ENCODE results near the gene MAN1A1.
"Not testable (repeated sequence)": the region's sequence is repeated elsewhere in the genome, so short reads cannot be mapped to it uniquely, and the experiment has no call there.

MAN1A1 gene

GRCh38 chr6:119349361-119350201 is at the start of gene MAN1A1:
MAN1A1 (minus strand) TSS chr6:119349761; CDS start chr6:119349065, 696 bp downstream.
- peak; percentile 93 for DNase-seq

- DNase-seq, result no peak
These were observed 45.6 kb upstream of the MAN1A1 start for GRCh38 chr6:119395192-119395591.

- DNase-seq, result no peak
These were observed 40.8 kb upstream of the MAN1A1 start for GRCh38 chr6:119390247-119390793.

GRCh38 chr6:119385994-119386393 is 36.4 kb upstream of the MAN1A1 start:
- no peak for DNase-seq

- no peak for DNase-seq
These were observed 34.9 kb upstream of the MAN1A1 start for GRCh38 chr6:119384444-119384843.

DNA sequence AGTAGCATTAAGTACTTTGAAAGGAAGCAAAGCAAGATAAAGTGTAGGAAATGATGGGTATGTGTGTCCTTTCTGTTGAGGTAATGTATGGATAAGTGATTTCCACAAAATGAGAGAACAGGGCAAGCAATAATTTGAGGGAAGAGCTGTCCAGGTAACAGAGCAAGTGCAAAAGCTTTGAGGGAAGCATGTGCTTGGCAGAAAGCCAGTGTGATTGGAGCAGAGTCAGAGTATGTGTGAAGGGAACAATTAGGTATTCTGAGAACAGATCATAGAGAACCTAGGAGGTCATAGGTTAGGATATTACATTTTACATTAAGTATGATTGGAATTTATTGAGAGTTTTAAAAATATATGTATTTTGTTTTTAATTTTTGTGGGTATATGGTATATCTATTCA is 30.2 kb upstream of the MAN1A1 start:
- DNase-seq, result no peak

- DNase-seq, result not testable (repeated sequence)
These were observed 27.5 kb upstream of the MAN1A1 start for GRCh38 chr6:119377043-119377442.

DNA sequence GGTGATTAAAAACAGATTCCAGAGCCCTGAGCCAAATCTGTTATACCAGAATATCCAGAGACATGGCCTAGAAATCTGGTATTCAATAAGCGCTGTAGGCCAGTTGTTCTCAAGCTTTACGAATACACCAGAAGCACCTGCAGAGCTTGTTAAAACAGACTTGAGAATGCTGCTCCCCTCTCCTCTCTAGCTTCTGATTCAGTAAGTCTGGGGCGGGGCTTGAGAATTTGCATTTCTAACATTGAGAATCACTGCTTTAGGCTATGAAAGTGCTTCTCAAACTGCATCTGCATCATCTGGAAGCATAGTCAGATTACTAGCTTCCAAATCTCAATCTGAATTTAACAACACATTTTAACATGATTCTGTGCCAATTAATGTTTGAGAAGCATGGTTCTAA is 20.5 kb upstream of the MAN1A1 start:
- DNase-seq, result no peak

DNA sequence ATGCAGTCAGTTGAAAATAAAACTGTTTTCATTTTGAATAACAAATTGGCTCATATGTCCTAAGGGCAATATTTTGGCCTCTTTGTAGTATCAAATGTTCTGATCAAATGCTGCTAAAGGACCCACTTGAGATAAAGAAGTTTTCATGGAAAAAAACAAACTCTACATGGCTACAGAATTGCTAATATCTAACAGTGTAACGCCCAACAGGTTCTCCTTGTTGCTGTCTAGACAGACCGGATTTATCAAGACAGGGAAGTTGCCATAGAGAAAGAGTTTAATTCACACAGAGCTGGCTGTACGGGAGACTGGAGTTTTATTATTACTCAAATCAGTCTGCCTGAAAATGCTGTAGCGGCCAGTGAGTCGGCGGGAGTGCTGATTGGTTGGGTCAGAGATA is 19.4 kb upstream of the MAN1A1 start:
- no peak for DNase-seq

DNA sequence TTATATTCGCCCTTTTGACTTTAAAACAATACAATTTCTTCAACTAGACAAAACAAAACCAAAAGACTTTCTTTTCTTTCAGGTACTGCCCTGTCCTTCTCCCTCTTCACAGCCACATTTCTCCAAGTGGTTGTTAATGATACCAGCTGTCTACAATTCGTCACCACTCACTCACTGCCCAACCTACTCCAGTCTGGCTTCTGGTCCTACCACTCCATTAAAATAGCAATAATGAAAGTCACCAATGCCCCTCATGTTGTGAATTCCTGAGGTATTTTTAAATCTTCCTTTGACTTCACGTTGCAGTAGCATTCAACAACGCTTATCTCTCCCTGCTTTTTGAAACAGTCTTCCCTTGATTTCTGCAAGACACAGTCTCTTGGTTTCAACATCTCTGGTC is 11.6 kb upstream of the MAN1A1 start:
- DNase-seq, result no peak

DNA sequence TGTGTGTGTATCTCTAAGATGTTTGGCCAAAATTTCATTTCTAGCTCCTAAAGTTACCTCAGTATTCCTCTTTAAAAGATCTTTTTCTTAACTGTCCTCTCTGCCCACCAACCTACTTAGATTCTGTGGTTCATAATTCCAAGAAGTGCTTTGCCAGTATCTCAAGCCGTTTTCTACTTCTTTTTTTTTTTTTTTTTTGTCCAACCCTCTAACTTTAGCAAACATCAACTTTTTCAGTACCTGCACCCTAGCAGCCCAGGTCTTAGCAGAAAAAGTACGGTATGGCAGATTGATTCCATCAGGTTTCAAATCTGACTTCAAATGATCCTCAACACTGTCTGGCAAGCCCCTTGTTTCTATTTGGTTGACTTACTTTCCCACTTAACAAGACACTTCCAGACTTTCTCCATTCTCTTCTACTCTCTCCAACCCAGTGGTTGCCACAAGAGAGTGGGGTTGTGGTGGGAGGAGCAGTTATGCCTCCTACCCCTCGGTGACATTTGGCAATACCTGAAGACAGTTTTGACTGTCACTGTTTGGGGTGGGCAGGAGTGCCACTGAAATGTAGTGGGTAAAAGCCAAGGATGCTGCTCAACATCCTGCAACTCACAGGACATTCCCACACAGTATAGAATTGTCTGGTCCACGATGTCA is 10.8 kb upstream of the MAN1A1 start:
- no peak for DNase-seq

DNA sequence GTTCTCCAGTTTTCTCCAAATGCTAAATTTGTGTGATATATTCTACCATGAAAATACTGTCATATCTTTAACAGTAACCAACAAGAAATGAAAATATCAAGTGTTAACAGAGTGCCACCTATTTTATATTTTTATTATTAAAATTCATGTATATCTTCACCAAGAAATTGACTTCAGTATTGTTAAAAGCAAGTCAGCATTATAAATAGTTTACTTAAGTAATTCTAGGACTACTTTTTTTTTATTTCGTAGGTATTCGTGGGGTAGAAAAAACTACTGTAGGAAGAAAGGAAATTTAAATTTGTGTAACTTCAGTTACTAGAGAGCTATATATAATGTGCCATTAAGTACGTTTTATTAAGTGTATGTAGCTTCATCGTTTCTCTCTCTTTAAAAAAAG is 6.3 kb upstream of the MAN1A1 start:
- no peak for DNase-seq

DNA sequence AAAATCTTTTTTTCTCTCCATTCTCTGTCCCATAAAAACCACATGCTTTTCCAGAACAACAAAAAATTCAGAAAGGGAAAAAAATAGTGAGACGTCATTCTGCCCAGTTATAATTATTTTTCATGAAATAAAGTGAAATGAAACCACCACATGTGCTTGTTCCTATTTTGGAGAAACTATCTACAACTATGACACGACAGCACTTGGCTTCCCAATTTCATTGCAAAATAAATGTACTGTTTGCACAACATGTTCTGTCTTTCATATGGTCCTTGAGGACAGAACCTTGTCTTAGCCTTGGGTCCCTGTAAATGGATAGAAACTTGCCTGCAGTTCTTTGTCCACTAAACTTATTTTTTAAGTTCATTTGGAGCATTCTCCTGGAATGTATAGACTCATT is 5.6 kb upstream of the MAN1A1 start:
- no peak for DNase-seq

- no peak for DNase-seq
These were observed 4.1 kb upstream of the MAN1A1 start for GRCh38 chr6:119353696-119354095.

DNA sequence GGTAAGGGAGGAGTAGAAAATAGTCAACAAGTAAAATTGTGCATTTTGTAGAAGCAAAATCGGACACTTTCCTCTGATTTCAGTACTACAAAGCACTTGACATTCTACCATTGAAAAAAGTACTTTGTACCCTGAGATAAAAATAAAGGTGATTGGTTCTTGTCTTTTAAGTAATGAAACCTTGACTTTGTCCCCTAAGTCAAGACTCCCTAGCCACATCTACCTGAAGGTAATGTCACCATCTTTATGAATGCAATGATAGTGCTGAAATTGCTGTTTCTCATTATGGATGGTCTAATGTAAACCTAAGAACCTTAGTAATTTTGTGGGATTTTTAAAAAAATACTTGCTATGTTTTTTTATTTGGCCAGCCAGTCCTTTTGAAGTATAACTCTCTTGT is 2.4 kb upstream of the MAN1A1 start:
- no peak for DNase-seq

- DNase-seq, result peak; percentile 42
These were observed 1.4 kb upstream of the MAN1A1 start for GRCh38 chr6:119350952-119351372.

DNA sequence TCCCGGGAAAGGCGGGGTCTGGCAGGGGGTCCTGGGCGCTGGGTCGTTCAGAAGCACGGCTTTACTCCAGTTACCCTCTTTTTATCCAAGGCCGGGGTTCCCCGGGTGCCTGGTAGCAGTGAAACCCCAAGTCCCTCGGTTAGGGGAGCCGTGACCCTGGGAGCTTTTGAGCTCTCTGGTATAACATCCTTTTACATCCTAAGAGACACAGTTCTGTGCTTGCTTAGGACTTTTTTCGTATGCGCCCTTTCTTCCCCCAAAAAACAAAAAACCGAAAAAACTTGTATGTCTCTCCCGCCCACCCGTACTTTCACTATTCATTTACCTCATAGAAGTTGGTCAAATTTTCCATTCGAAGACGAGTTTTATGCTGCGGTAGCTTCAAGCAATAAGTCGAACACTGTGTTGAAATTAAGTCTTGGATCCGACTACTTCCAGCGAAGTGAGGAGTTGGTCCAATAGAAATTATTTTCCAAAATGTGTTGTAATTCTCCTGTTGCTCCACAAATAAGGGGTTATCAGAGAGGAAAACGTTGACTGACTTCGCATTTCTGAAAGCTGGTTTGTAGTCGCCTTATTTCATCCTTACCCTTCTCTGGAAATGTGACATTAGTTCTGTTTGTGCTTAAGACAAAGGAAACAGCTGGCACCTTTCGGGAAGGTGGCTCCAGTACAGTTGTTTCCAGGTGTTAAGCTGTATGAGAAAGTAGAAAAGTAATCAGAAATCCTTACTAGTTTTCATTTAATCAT is 816 bp upstream of the MAN1A1 start:
- DNase-seq, result peak; percentile 80

GRCh38 chr6:119348748-119349360 is 707 bp downstream of the MAN1A1 start:
- DNase-seq, result peak; percentile 36

DNA sequence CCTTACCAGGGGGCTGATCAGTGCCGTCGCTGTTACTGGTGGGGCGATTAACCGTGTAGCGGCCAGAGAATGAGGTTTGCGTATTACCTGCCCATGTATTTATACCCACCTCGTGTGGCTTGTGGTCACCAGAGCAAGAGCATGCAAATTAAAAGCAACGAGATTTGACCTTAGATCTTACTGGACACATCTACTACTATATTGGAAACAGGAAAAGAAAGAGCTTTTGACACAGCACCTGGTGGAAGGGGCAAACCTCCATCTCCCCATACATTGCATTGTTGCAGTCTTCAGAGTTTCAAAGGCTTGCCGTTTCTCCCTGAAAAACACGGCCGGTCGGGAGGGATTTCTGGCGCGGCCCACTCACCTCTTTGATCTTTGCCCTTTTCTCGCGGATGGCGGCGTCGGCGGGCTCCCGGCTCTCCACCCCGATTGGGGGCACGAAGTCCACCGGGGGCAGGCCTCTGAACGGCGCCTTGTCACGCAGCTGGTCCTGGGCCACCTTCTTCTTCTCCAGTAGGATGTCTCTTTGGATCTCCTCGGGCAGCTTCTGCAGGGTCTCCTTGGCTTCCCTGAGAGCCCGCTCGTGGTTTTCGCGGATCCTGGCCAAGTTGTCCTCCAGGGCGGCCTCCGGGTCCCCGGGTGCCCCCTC is 1.3 kb downstream of the MAN1A1 start:
- DNase-seq, result peak; percentile 27

DNA sequence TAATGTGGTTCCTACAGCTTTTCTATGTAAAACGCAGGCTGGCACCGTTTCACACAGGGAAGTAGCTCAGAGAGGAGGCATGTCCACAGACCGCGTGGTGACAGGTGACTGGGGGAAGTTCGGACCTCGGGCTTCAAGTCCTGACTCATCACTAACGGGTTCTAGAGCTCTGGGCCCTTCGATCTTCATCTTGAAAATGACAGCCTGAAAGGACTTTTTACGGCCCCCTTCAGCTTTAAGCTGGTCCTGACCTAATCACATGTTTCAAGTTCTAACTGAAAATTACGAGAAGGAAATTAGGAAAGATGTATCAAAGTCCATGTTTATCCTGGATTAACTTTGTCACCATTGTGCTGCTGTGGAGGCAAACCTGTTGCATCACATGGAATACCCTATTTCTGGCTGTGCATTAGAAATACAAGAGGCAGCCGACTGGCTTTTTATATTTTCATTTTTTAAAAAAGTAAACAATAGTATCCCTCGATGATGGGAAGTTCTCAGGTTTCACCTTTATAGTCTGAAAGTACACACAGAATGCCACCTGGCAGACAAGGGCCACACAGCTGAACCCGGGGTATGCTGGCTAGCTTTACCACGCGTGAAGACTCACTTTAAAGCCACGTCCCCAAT is 2.0 kb downstream of the MAN1A1 start:
- peak; percentile 56 for DNase-seq

DNA sequence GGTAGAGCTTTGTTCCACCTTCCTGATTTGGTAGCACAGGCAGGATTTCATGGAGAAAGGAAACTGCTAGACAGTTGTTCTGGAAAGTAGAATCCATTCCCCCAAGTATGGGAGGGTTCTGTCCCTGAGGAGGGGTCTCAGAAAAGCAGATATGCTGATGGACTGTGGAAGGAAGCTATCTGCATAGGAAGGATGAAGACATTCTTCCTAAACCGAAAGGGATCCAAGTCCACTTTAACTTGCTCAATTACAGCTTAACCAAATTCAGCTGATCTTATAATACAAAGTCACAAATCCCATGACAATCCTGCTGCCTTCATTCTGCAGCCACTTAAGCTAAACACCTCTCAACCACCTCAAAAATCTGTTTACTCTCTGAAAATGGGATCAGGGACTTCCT is 2.6 kb downstream of the MAN1A1 start:
- DNase-seq, result no peak

DNA sequence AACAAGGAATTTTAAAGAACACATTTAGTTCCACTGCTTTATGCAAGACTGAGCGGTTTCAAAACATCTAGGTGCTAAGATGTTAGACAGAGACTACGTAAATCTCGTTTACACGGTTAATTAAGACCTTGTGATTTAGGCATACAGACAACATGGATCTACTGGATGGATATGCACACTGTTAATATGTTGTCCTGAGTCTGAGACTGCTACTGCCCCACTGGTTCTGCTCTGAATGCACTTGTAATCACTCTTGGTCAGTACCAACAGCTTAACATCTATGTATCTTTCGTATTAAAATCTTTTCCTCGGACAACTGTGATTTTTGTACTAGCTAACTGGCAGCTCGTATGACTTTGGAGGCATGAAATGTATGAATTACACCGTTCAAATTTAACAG is 3.1 kb downstream of the MAN1A1 start:
- no peak for DNase-seq

Measured in activated CD4-positive, alpha-beta T cell treated with anti-CD3 and anti-CD28 coated beads, Interleukin-10, Interleukin-2, amounts not matched to agents 100 ng/mL and 50 ng/mL, durations not matched to agents 16 hours and 8 hours (primary cell).